ENCODE measurements around the gene TMEM163.

Gene TMEM163

GRCh38 chr2:134441153-134441863, 277.5 kb downstream of the TMEM163 start:
- no peak for DNase-seq

- no peak for DNase-seq
These were observed 278.4 kb downstream of the TMEM163 start for GRCh38 chr2:134440336-134440909.

GRCh38 chr2:134438371-134438770, 280.4 kb downstream of the TMEM163 start:
- no peak for DNase-seq

GRCh38 chr2:134436706-134437105, 282.1 kb downstream of the TMEM163 start:
- DNase-seq: no peak

GRCh38 chr2:134435936-134436335, 282.9 kb downstream of the TMEM163 start:
- DNase-seq: no peak

- no peak for DNase-seq
These were observed 283.3 kb downstream of the TMEM163 start for GRCh38 chr2:134435505-134435904.

- peak in 14 of 56 donors; percentile 7 to 49 (median 26) for DNase-seq
These were observed 284.8 kb downstream of the TMEM163 start for GRCh38 chr2:134433979-134434378.

GRCh38 chr2:134433469-134433868, 285.3 kb downstream of the TMEM163 start:
- no peak for DNase-seq

- no peak for DNase-seq
These were observed 286.3 kb downstream of the TMEM163 start for GRCh38 chr2:134432435-134432883.

- no peak for DNase-seq
These were observed 286.9 kb downstream of the TMEM163 start for GRCh38 chr2:134431838-134432434.

- DNase-seq: no peak
These were observed 288.9 kb downstream of the TMEM163 start for GRCh38 chr2:134429886-134430285.

- DNase-seq: no peak
These were observed 292.1 kb downstream of the TMEM163 start for GRCh38 chr2:134426721-134427120.

GRCh38 chr2:134425724-134426496, 292.9 kb downstream of the TMEM163 start:
- DNase-seq: no peak

- DNase-seq: no peak
These were observed 297.1 kb downstream of the TMEM163 start for GRCh38 chr2:134421556-134422328.

GRCh38 chr2:134420920-134421319, 297.9 kb downstream of the TMEM163 start:
- no peak for DNase-seq

- DNase-seq: no peak
These were observed 298.5 kb downstream of the TMEM163 start for GRCh38 chr2:134420259-134420658.

- DNase-seq: no peak
These were observed 300.7 kb downstream of the TMEM163 start for GRCh38 chr2:134417968-134418582.

GRCh38 chr2:134416637-134417036, 302.2 kb downstream of the TMEM163 start:
- DNase-seq: no peak

GRCh38 chr2:134416018-134416417, 302.8 kb downstream of the TMEM163 start:
- DNase-seq: no peak

GRCh38 chr2:134413912-134414311, 304.9 kb downstream of the TMEM163 start:
- no peak for DNase-seq

GRCh38 chr2:134413430-134413829, 305.4 kb downstream of the TMEM163 start:
- DNase-seq: no peak

All from nucleus accumbens (tissue), 56 donors.